ENCODE results near the gene EIF2S3B.
A peak's percentile ranks its signal among the peaks of the same experiment; 100 is the strongest.

The EIF2S3B gene

GRCh38 chr12:10557329-10557728, 51.6 kb downstream of the EIF2S3B start:
- TF ChIP-seq EZH2 (optimal IDR thresholded peaks at IDR 0.05; ENCODE audit: low read depth, low read length) (no peak), EZH2phosphoT487 (IDR thresholded peaks at IDR 0.05; ENCODE audit: low read length) (no peak)
- TF ChIP-seq, protein P1, sequence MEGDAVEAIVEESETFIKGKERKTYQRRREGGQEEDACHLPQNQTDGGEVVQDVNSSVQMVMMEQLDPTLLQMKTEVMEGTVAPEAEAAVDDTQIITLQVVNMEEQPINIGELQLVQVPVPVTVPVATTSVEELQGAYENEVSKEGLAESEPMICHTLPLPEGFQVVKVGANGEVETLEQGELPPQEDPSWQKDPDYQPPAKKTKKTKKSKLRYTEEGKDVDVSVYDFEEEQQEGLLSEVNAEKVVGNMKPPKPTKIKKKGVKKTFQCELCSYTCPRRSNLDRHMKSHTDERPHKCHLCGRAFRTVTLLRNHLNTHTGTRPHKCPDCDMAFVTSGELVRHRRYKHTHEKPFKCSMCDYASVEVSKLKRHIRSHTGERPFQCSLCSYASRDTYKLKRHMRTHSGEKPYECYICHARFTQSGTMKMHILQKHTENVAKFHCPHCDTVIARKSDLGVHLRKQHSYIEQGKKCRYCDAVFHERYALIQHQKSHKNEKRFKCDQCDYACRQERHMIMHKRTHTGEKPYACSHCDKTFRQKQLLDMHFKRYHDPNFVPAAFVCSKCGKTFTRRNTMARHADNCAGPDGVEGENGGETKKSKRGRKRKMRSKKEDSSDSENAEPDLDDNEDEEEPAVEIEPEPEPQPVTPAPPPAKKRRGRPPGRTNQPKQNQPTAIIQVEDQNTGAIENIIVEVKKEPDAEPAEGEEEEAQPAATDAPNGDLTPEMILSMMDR (IDR thresholded peaks at IDR 0.05; ENCODE audit: low read length) = no peak
- Histone ChIP-seq H3K79me2 (ENCODE audit: low read length) (no peaks in the 10 kb centered on the region), H4K20me1 (ENCODE audit: insufficient read depth, low read length) (no peaks in the 10 kb centered on the region), H3K9me2 (replicated peaks; ENCODE audit: insufficient read depth, low read length) (no peaks in the 10 kb centered on the region), H3K9me3 (replicated peaks; ENCODE audit: insufficient read depth, low read length) (no peaks in the 10 kb centered on the region), H3K36me3 (replicated peaks; ENCODE audit: insufficient read depth, low read length) (no peaks in the 10 kb centered on the region), H3F3A (ENCODE audit: insufficient read depth, low read length) (peaks cover 10% of the 10 kb centered on the region), H3K9ac (ENCODE audit: low read length) (no peak overlapping the region), H3K27ac (ENCODE audit: low read length) (no peak overlapping the region), H3K4me3 (ENCODE audit: low read length) (no peak overlapping the region), H2AFZ (ENCODE audit: low read length) (no peak overlapping the region), H3K4me1 (ENCODE audit: low read length) (peaks cover 10% of the 10 kb centered on the region), H3K4me2 (ENCODE audit: low read depth, low read length) (peak overlapping the region; percentile 23; the same call in 1 of the 2 replicates), H3K27me3 (replicated peaks; ENCODE audit: insufficient read depth, low read length) (peaks cover 38% of the 10 kb centered on the region)
- DNase-seq = no peak

- no peak overlapping the region for H2AFZ ChIP-seq (ENCODE audit: low read length)
Observed at GRCh38 chr12:10557766-10558165, 52.1 kb downstream of the EIF2S3B start.

More at GRCh38 chr12:10557766-10558165, 52.1 kb downstream of the EIF2S3B start:
- no peaks in the 10 kb centered on the region for H3K9me3 ChIP-seq (replicated peaks; ENCODE audit: insufficient read depth, low read length)
- H3K79me2 ChIP-seq (ENCODE audit: low read length) = no peaks in the 10 kb centered on the region
- no peaks in the 10 kb centered on the region for H3K36me3 ChIP-seq (replicated peaks; ENCODE audit: insufficient read depth, low read length)
- H4K20me1 ChIP-seq (ENCODE audit: insufficient read depth, low read length) = no peaks in the 10 kb centered on the region
- H3K9me2 ChIP-seq (replicated peaks; ENCODE audit: insufficient read depth, low read length) = no peaks in the 10 kb centered on the region
- H3F3A ChIP-seq (ENCODE audit: insufficient read depth, low read length) = peaks cover 10% of the 10 kb centered on the region
- no peak overlapping the region for H3K4me2 ChIP-seq (ENCODE audit: low read depth, low read length)
- H3K27ac ChIP-seq (ENCODE audit: low read length) = no peak overlapping the region
- peaks cover 10% of the 10 kb centered on the region for H3K4me1 ChIP-seq (ENCODE audit: low read length)
- H3K27me3 ChIP-seq (replicated peaks; ENCODE audit: insufficient read depth, low read length) = peaks cover 38% of the 10 kb centered on the region
- H3K4me3 ChIP-seq (ENCODE audit: low read length) = no peak overlapping the region
- TF ChIP-seq, protein P1 (IDR thresholded peaks at IDR 0.05; ENCODE audit: low read length) = no peak
- TF ChIP-seq EZH2 (optimal IDR thresholded peaks at IDR 0.05; ENCODE audit: low read depth, low read length) (no peak), EZH2phosphoT487 (IDR thresholded peaks at IDR 0.05; ENCODE audit: low read length) (no peak)
- DNase-seq = peak; percentile 73
- no peak overlapping the region for H3K9ac ChIP-seq (ENCODE audit: low read length)

Measured in MM.1S (cell line).